GM21423 (cell line): ENCODE data around the gene SNAP47.

ENCODE experiments used
- ATAC-seq: cut with Tn5 transposase; IDR thresholded peaks from one replicate; pipeline ENCODE4 v1.9.1; 2021; ENCODE audit warnings: mild to moderate bottlenecking, moderate library complexity; ENCODE audit not compliant: unreplicated experiment

The SNAP47 gene

DNA sequence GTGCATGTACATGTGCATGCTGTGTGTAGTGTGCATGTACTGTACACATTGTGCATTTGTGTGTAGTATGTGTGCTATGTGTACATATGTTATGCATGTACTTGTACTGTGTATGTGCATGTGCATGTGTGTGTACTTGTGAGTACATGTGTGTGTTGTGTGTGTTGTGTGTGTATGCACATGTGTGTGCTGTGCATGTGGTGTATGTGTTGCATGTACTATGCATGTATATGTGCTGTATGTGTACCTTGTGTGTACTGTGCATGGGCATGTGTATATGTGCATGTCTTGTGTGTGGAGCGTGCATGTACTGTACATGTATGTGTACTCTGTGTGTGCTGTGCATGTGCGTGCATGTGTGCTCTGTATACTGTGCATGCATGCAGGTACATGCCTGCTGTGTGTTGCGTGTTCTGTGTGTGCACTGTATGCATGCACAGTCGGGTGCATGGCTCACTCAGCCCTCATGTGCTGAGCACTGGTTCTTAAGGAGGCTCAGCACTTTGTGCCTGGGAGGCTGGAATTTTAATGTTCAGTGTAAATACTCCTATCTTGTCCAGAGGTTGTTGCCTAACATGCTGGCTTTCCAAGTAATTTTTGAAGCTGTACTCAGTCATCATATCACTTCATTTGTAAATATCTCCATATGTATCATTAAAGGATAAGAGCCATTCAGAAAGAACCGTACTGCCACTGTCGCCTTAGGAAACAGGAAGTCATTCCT lies 32.3 kb downstream of the SNAP47 start:
- ATAC-seq, result no peak

- no peak for ATAC-seq
Observed at GRCh38 chr1:227768125-227768439, 32.8 kb downstream of the SNAP47 start.

GRCh38 chr1:227768640-227769039 lies 33.4 kb downstream of the SNAP47 start:
- ATAC-seq, result no peak

DNA sequence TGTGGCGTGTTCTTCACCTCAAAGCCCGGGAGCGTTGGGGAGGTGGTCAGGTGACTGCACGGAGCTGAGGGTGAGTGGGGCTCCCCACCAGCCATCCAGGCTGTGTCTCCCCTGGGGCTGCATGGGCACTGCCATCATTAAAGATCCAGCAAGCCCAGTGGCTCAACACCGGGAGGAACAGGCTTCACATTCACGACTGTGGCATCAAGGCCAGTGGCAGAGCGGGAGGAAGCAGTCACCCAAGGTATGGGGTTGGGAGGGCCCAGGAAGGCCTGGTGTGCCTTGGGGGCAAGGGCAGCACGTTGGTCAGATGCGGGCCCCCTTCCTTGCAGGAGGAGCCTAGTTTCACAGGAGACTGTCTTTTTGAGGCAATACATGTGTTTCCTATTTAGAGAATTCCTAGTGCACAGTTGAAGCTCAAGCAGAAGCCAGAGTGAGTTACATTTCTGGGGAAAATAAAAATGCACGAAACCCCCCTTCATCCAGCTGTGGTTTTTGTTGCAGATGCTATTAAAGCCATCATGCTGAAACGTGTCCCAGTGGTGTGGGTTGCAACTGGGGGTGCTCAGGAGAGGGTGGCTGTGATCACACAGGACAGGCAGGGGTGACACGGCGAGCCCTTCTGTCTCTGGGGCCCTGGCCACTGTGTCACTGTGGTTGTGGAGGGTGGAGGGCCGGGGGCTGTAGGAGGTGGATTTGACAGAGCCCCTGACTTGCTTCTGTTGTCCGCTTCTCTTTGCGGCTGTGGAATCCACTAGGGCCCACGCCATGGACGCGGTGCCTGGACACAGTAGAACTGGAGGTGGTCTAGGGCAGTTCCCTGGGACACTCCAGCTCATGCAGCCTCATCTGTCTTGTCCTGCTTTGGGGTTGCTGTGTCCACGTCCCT lies 34.1 kb downstream of the SNAP47 start:
- ATAC-seq, result no peak

DNA sequence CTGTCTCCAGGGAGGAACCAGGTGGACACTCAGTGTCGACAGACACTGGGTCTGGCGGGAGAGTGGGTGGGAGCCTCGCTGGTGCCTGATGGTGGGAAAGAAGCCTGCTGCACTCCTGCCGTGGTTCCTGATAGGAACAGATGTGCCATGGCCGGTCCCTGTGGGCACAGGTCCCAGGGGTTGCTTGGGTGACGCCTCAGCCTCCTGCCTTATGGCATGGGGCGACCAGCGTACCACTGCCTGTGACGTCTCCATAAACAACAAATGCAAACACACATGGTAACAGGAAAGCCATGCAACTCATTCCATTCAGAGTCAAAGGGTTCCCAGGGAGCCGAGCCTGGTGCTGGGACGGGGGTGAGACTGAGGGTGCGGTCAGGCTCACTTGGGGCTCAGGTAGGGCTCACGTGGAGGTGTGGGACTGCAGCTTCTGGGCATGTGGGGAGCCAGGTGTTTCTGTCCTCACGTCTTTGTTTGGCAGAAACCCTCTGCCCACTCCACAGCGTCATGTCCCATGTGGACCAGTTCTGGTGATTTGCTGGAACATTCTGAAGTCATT lies 34.8 kb downstream of the SNAP47 start:
- ATAC-seq, result no peak

DNA sequence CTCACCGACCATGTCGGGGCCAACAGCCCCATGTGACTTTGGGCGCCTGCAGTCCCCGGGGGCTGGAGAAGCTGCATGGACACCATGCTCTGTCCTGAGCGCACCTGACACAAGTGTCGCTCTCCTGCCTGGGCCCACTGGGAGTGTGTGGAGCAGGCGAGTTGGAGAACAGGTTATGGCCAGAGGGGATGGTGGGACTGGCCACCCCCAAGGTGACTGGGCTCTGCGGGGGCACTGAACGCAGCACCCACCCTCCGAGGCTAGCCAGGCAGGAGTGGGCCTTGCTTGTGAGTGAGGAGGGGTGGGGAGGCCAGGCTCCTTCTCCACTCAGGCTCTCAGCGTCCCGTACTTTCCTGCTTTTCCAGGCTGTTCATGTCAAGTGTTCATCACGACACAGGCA lies 35.6 kb downstream of the SNAP47 start:
- no peak for ATAC-seq

GRCh38 chr1:227771326-227771725 lies 36.1 kb downstream of the SNAP47 start:
- no peak for ATAC-seq

GRCh38 chr1:227771771-227772170 lies 36.5 kb downstream of the SNAP47 start:
- no peak for ATAC-seq

DNA sequence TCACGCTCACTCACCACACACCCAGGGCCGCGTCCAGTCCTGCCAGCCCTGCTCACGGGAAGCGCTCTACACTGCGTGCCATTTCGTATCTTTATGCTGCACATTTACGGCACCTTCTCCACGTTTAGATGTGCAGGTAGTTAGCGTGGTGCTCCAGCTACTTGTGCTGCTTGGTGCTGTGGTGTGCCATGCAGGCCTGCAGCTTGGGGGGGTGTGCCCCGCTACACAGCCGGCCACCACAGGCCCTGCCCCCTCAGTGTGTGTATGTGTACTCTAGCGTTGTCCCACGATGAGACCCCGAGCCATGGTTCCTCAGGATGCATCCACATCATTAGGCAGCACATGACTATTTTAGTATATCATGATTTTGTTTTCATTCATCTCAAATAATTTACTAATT lies 38.3 kb downstream of the SNAP47 start:
- ATAC-seq, result no peak

GRCh38 chr1:227774051-227774731 lies 39.0 kb downstream of the SNAP47 start:
- no peak for ATAC-seq

GRCh38 chr1:227774821-227775661 lies 39.8 kb downstream of the SNAP47 start:
- ATAC-seq, result no peak

DNA sequence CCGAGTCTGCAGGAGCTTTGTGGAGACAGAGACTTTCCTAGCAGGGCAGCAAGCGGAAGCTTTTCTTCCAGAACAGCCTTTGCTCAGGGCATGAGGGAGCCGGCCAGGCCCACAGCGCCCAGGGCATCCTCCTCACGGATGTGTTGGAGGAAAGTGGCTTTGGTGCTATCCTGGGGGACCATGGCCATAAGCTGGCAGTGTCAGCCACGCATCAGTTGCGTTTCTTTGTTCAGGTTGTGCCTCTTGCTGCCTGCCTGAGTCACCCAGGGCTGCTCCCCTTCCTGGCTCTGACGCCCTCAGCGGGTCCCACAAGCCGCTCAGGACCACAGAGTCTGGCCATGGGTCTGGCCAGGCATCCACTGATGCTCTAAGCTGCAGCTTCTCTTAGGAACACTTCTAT lies 40.6 kb downstream of the SNAP47 start:
- no peak for ATAC-seq

- no peak for ATAC-seq
Observed at GRCh38 chr1:227776331-227776771, 41.1 kb downstream of the SNAP47 start.

DNA sequence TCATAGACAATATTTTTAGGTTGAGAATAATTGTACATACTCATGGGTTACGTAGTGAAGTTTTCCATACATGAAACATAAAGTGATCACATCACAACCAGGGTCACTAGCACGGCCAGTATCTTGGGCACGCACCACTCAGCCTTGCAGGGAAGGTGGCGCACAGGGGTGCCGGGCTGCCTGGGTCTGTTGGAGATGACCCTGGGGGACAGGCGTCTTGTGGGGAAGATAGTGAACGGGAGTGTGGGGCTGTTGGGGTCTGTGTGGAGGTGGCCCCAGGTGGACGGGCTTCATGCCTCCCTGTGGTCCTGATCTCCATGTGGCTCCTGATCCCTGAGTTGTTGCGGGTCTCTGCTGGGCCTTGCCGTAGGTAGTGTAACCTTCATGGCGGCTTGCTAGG lies 41.9 kb downstream of the SNAP47 start:
- ATAC-seq, result no peak

GRCh38 chr1:227777646-227778045 lies 42.4 kb downstream of the SNAP47 start:
- ATAC-seq, result no peak

DNA sequence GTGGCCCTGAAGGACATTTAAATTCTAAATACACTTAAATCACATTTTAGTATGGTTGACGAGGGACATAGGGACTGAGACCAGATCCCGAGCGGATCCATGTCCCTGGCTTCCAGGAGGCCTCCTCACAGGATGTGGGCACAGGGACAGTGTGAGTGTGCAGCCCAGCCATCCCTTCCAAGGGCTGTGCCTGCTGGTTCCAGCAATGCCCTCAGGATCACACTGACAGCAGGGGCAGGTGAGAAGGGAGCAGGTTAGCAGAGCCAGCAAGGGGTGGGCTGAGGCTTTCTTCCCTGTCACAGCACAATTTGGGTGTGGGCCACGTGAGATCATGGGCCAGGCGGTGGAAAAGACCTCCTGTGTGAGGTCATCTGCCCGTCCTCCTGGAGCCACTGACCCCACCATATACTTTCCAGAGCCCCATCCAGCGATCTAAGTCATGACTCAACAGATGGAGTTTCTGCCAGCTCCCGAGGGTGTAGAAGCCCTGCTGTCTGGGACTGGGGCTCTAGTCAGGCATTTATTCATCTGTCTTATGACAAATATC lies 43.2 kb downstream of the SNAP47 start:
- ATAC-seq, result no peak

DNA sequence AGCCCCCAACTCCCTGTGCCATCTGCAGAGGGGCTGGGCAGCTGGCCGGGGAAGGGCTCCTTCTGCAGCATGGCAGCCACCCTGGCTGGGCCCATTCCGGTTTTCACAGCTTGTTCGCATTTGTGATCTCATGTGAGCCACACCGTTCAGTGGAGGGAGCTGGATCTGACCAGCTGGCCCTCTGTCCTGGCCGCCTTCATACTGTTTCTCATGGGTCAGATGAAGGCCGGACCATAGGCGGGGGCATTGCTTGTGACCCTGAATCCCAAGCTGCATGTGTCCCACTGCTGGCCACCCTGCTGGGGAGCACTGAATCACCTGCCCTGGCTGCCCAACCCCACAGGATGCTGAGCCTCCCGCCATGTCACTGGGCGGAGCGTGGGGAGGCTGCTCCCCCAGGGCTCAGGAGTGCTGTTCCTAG lies 43.8 kb downstream of the SNAP47 start:
- ATAC-seq, result no peak

DNA sequence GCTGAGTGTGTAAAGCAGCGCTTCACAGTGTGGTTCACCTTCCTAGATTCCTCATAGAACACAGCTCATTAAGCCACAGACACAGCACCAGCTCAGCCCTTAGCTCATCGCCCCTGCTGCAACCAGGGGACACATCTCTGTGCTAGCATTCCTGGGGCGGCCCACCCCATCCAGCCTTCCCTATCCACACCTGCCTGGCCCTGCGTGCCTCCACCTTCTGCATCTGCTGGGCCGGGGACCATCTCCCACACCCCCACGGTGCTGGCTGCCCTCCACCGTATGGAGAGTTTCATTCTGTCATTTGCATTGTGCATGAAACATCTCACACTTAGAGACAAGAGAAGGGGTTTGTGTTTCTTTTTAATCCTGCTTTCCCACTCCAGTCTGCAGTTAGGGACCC lies 44.5 kb downstream of the SNAP47 start:
- no peak for ATAC-seq

DNA sequence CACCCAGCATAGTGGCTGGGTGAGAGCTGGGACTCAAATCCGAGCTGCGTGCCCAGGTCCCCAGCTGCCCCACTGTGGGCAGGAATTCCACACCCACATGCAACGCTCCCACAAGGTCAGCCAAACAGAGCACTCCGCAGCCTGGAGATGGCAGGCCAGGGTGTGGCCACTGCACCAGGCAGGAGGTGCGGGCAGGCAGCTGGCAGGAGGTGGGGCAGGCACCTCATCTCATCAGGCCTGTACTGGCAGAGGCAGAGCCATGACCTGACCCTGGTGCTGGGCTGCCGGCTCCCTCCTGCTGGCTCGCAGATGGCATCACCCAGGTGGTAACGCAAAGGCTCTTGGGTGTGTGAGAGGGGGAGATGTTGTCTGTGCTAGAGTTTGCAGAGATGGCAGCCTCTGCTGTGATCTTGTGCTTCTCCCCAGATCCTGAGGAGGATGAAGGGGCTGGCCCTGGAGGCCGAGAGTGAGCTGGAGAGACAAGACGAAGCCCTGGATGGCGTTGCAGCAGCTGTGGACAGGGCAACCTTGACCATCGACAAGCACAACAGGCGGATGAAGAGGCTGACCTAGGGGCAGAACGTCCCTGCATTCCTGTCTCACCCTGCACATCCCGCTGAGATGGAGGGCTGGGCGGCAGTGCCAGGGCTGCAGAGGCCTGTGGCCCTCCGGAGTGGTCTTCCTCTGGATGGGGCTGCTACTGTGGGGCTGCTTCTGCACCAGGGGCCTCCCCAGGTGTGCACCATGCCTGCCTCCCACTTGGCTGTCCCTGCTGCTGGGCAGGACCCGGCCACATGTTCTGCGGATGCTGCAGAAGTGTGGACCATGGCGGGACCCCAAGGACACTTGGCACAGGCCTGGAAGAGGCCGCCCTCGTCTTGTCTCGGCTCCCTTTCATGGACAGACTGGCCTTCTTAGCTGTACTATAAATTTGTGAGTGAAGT lies 45.1 kb downstream of the SNAP47 start:
- no peak for ATAC-seq
